A172 (cell line): Measurements from ENCODE around the gene TMBIM4. TPM values are rescaled to one million over a fixed set of nuclear protein-coding genes. Genes with fewer than 3 reads are reported as not detected.
A peak's percentile ranks its signal among the peaks of the same experiment; 100 is the strongest.

ENCODE experiments used
- DNase-seq: peaks from one replicate; pipeline ENCODE4 v3.0.0-alpha.2; 2015; ENCODE audit warnings: low spot score
- total RNA-seq: library from RNA; depleted of rRNA; stranded (reverse); fragments of >200 nt; shearing (Covaris generic); gene quantifications from 2 replicates; pipeline ENCODE4 v1.2.3, GENCODE V29; 2014

The TMBIM4 gene
- total RNA-seq, 1 experiment from 2014 or later, result 178 TPM

GRCh38 chr12:66140731-66141130 lies 29.1 kb downstream of the TMBIM4 start:
- DNase-seq, result no peak

- DNase-seq, result no peak
These were observed 30.5 kb downstream of the TMBIM4 start for GRCh38 chr12:66139328-66139727.

GRCh38 chr12:66137937-66138336 lies 31.9 kb downstream of the TMBIM4 start:
- no peak for DNase-seq

- DNase-seq, result peak; percentile 60
These were observed 37.4 kb downstream of the TMBIM4 start for GRCh38 chr12:66132408-66132807.

- no peak for DNase-seq
These were observed 38.6 kb downstream of the TMBIM4 start for GRCh38 chr12:66131067-66131688.

GRCh38 chr12:66130267-66131066 lies 39.3 kb downstream of the TMBIM4 start, which contains the start of gene LLPH:
Gene LLPH, minus strand, starts transcription at chr12:66130750. Its CDS starts 1,644 bp downstream, at chr12:66129106.
- DNase-seq, result peak; percentile 71

GRCh38 chr12:66129934-66130266 lies 39.9 kb downstream of the TMBIM4 start:
- DNase-seq, result peak; percentile 15

- DNase-seq, result no peak
These were observed 42.1 kb downstream of the TMBIM4 start for GRCh38 chr12:66127650-66128049.

- DNase-seq, result no peak
These were observed 49.3 kb downstream of the TMBIM4 start for GRCh38 chr12:66120477-66120876.

- DNase-seq, result no peak
These were observed 49.9 kb downstream of the TMBIM4 start for GRCh38 chr12:66119870-66120241.

GRCh38 chr12:66119229-66119869 lies 50.4 kb downstream of the TMBIM4 start:
- DNase-seq, result no peak

- DNase-seq, result no peak
These were observed 51.4 kb downstream of the TMBIM4 start for GRCh38 chr12:66118240-66118891.

- no peak for DNase-seq
These were observed 52.6 kb downstream of the TMBIM4 start for GRCh38 chr12:66117242-66117641.

- DNase-seq, result no peak
These were observed 54.7 kb downstream of the TMBIM4 start for GRCh38 chr12:66115071-66115600.

- DNase-seq, result no peak
These were observed 56.3 kb downstream of the TMBIM4 start for GRCh38 chr12:66113471-66113870.

- no peak for DNase-seq
These were observed 58.2 kb downstream of the TMBIM4 start for GRCh38 chr12:66111605-66112004.

GRCh38 chr12:66109056-66109455 lies 60.7 kb downstream of the TMBIM4 start:
- no peak for DNase-seq

- no peak for DNase-seq
These were observed 61.4 kb downstream of the TMBIM4 start for GRCh38 chr12:66108386-66108785.

- peak; percentile 83 for DNase-seq
These were observed 62.3 kb downstream of the TMBIM4 start for GRCh38 chr12:66107451-66107915.

- DNase-seq, result no peak
These were observed 66.5 kb downstream of the TMBIM4 start for GRCh38 chr12:66103016-66103913.
